ENCODE results near the gene PROSER3.
"Not testable (repeated sequence)": the region's sequence is repeated elsewhere in the genome, so short reads cannot be mapped to it uniquely, and the experiment has no call there.

The PROSER3 gene

DNA sequence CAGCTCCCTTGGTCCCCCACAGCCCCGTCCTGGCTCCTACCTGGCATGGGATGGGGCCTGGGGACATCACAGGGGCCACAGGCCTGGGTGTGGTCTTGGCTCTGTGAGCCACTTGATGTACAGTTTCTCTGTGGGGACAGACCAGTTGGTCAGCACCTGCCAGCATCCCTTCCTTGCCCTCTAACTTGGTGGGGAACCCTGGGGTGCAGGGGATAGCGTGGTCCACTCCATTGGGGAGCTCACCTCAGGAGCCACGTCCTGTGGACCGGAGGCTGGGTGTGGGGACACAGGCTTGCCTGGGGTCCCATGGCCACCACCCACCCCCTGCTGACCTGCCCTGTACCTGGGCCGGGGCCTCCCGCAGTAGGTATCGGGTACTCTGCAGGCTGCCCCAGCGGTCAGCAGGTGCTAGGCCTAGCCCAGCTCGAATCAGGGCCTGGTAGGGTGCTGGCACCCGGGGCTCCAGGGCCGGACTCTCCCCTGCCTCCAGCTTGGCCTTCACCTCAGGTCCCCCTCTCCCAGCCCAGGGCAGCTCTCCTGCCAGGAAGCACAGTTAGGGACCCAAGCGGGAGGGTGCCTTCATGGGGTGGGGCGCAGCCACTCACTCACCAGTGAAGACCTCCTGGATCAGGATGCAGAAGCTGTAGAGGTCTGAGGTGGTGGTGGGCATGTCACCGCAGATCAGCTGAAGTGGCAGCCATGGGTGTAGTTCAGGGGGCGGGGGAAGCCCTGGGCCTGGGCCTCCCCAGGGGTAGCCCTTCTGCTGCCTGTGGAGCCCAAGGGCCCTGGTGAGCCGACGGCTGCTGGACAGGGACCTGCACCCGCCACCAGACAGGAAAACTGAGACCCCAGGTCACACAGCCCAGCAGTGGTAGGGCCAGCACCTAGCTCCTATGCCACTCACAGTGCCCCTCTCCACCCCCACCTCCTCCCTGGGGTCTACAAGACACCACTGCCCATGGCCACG, 32.3 kb downstream of the PROSER3 start:
- no peak for DNase-seq (ENCODE audit: low read depth in 3 of 3)

DNA sequence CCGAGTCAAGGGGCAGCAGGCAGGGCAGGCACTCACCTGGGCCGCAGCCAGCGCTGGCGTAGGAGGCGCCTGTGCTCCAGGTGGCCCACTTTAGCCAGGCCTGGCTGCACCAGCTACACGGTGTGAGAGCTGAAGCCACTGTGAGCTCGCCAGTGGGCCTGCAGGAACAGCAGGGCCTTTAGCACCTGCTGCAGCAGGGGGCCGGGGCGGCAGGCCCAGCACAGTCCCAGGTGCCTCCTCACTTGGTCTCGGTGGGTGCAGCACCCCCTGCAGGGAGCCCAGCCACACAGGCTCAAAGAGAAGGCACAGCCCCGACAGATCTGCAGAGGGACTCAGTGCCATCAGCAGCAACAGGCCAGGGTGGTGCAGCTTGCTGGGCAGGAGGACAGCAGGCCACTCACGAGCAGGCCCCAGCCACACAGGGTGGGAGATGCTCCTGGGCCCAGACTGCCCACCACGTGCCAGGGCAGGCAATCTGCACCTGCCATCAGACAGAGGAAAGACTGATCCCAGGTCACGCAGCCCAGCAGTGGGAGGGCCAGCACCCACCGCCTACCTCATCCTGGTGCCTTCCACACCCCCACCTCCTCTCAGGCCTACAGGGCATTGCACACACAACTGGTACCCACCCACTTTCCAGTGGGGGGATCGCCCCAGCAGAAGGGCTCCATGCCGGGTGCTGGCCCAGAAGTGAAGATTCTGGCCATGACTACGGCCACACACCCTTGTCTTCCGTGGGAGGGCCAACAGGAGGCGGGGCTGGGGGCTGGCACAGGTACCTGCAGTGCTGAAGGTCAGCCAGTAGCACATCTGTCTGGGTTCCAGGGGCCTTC, 33.2 kb downstream of the PROSER3 start:
- no peak for DNase-seq (ENCODE audit: low read depth in 3 of 3)

DNA sequence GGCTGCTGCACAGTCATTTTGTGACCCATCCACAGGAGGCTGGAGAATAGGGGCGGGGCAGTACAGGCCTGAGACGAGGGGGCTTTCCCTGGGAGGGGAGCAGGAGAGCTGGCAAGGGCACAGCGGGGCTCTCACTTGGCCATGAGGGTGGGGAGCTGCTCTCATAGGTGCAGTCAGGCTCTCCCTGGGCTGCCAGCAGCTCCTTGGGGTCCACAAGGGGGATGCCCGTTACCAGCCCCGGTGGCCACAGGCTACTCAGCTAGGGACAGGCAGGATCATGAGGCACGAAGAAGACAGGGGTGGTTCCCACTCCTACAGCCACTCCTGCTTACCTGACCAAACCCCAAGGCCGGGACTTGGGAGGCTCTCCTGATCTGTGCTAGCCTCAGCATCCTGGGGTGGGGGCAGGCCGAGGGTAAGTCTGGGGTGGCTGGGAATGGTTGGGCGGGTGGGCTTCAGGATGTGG, 33.9 kb downstream of the PROSER3 start:
- DNase-seq (ENCODE audit: low read depth in 3 of 3) = no peak

- no peak for DNase-seq (ENCODE audit: low read depth in 3 of 3)
Observed at GRCh38 chr19:35792312-35792711, 34.3 kb downstream of the PROSER3 start.

DNA sequence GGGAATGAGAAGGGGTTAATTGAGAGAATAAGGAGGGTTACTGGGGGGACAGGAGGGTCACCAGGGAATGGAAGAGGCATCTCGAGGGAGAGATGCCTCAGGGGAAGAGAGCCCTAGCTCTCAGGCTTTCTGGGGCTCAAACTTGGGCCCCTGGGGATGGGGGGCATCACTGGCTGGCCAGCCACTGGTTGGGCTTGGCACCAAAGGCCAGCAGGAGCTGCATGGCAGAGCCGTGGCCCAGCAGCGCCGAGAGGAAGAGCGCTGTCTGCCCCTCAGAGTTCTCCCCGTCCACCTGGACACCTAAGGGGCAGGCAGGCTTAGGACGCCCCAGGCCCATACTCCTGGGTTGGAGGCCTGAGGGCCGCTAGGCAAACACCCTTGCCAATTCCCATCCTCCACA, 34.9 kb downstream of the PROSER3 start:
- no peak for DNase-seq (ENCODE audit: low read depth in 3 of 3)

- DNase-seq (ENCODE audit: low read depth in 3 of 3) = no peak
Observed at GRCh38 chr19:35793381-35794165, 35.6 kb downstream of the PROSER3 start.

DNA sequence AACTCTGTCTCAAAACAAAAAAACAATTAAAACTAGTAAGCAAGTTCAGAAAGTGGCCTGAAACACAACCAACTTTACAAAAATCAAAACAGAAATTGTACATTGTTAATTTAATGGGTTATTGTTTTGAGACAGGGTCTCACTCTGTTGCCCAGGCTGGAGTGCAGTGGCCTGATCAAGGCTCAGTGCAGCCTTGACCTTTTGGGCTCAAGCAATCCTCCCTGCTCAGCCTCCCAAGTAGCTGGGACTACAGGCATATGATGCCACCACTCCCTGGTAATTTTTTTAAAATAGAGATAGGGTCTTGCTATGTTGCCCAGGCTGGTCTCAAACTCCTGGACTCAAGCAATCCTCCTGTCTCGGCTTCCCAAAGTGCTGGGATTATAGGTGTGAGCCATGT, 37.6 kb downstream of the PROSER3 start:
- not testable (repeated sequence) for DNase-seq (ENCODE audit: low read depth in 3 of 3)

- no peak for DNase-seq (ENCODE audit: low read depth in 3 of 3)
Observed at GRCh38 chr19:35796645-35797542, 38.9 kb downstream of the PROSER3 start.

- DNase-seq (ENCODE audit: low read depth in 3 of 3) = no peak
Observed at GRCh38 chr19:35797663-35798062, 39.7 kb downstream of the PROSER3 start.

- DNase-seq (ENCODE audit: low read depth in 3 of 3) = no peak
Observed at GRCh38 chr19:35801828-35802227, 43.9 kb downstream of the PROSER3 start.

GRCh38 chr19:35805526-35806102, 47.6 kb downstream of the PROSER3 start:
- DNase-seq (ENCODE audit: low read depth in 3 of 3) = no peak

- DNase-seq (ENCODE audit: low read depth in 3 of 3) = no peak
Observed at GRCh38 chr19:35806597-35806996, 48.6 kb downstream of the PROSER3 start.

GRCh38 chr19:35807633-35808032, 49.7 kb downstream of the PROSER3 start:
- no peak for DNase-seq (ENCODE audit: low read depth in 3 of 3)

GRCh38 chr19:35811317-35812219, 53.6 kb downstream of the PROSER3 start:
- no peak for DNase-seq (ENCODE audit: low read depth in 3 of 3)

DNA sequence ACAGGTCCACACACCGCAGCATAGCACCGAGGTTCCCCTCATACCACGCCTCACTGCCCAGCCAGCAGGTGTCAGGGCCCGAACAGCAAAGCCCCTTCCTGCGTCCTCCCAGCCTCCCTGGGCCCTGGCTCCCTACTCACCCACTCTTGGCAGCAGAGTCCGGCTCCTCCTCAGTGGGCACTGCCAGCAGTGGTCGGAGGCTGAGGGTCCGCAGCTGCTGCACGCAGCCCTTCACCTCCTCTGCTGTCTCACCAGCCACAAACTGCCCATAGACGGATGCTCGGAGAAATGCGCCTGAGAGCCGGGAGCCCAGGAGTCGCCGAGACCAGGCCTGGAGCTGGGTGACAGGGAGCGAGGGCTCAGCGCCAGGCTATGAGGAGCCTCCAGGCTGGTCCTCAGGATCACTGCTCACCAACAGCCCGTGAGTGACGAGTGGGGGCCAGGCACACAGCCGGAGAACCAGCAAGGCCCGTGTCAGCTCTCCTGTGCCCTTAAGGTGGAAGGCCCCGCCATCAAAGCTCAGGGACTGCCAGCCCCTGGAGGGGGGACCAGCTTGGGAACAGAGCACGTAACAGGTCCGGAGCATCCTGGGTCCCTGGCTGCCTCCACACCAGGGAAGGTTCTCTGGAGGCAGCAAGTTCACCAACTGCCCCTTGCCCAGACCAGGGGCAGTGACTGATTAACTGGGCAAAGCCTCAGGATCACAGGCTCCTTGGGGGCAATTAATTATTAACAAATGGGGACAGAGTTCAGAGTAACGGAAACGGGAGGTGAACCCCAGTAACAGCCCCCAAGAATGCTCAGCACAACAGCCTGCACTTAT, 54.5 kb downstream of the PROSER3 start, which contains the start of gene PRODH2:
Gene PRODH2 (minus strand): TSS at position 626 of the 823 bp plus-strand sequence. CDS start 40 bp downstream, at position 586.
- no peak for DNase-seq (ENCODE audit: low read depth in 3 of 3)

GRCh38 chr19:35813043-35813890, 55.3 kb downstream of the PROSER3 start:
- DNase-seq (ENCODE audit: low read depth in 3 of 3) = no peak

DNA sequence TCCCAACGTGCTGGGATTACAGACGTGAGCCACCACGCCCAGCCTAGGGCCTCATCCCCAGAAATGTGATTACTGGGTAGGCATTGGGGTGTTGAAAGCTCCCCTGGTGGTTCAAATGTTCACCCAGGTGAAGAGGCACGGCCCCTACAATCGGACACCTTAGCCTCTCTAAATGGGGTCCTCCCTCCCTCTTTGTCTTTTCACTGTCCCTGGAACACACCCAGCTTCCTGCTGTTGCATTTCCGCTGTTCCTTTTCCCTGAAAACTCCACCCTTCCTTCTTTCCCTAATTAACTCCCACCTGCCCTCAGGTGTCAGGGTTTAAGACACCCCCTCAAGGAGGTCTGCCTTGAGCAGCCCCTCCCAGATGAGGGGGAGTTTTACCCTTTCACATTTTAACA, 58.3 kb downstream of the PROSER3 start:
- no peak for DNase-seq (ENCODE audit: low read depth in 3 of 3)

All from stimulated activated CD4-positive, alpha-beta T cell treated with anti-CD3 and anti-CD28 coated beads, TNF-alpha, amount 100 ng/mL, for 4 hours (primary cell).